Renal cortex interstitium (tissue), 11 donors: ENCODE data around the gene ADORA2A. TPM values are rescaled to one million over a fixed set of nuclear protein-coding genes. Genes with fewer than 3 reads are reported as not detected.
A peak's percentile ranks its signal among the peaks of the same experiment; 100 is the strongest.

Experiments used
- DNase-seq, 11 donors: peaks; one replicate each; pipeline ENCODE4 v3.0.0-alpha.2; 2013; ENCODE audit warnings: low read depth in 9 of 11, low spot score in 4 of 11; ENCODE audit errors: extremely low read depth in 1 of 11
- polyA plus RNA-seq, 3 donors: library from polyadenylated mRNA; unstranded; fragments of 120-200 nt; gene quantifications; one replicate each; pipeline ENCODE4 v1.2.1, GENCODE V29; 2013; ENCODE audit not compliant: insufficient read length in 3 of 3

ADORA2A gene
- polyA plus RNA-seq, 3 donors, result 5.8 to 8.0 (median 8.0) TPM

- DNase-seq, result no peak
Observed at GRCh38 chr22:24426851-24427499, 424 bp upstream of the ADORA2A start.

GRCh38 chr22:24428751-24429410, 1.5 kb downstream of the ADORA2A start:
- no peak for DNase-seq

DNA sequence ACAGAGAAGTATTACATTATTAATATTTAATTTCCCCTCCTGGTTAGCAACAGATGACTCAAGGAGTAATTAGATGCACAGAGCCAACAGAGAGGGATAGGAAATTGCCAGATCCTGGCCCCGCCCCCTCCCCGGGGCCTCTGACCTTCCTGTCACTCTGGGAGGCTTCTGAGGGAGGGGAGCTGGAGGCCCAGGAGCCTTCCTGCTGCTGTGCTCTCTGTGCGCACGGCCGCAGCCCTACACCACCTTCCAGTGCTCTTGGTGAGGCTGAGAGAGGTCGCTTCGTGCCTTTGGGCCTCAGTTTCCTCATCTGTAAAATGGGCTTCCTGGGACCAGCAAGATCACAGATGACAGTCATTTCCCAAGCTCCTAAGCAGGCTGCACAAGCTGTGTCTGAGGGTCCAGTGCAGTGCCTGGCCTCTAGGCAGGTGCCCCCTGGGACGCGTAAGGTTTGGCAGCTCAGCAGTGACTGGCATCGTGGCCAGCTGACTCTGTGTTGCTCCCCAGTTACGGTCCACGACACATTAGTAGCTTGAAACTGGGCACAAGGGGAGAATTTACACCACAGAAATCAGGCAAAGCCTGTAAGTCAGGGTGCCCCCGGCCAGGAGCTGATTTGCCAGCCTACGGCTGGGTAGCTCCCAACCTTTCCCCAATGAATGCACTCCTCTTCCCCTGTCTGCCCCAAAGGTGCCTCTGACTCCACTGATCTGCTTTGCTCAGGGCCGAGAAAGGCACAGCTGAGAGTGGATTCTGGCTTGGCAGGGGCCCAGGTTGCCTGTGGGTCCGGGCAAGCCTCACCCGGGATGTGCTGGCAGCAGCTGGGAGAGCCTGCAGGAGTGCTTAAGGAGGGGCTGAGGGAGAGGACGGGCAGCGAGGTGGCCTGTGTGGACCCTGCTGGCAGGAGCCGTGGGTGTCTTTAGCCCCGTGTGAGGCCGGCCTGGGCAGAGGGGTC, 2.3 kb downstream of the ADORA2A start:
- DNase-seq, result no peak

- no peak for DNase-seq
Observed at GRCh38 chr22:24430431-24431308, 3.3 kb downstream of the ADORA2A start.

DNA sequence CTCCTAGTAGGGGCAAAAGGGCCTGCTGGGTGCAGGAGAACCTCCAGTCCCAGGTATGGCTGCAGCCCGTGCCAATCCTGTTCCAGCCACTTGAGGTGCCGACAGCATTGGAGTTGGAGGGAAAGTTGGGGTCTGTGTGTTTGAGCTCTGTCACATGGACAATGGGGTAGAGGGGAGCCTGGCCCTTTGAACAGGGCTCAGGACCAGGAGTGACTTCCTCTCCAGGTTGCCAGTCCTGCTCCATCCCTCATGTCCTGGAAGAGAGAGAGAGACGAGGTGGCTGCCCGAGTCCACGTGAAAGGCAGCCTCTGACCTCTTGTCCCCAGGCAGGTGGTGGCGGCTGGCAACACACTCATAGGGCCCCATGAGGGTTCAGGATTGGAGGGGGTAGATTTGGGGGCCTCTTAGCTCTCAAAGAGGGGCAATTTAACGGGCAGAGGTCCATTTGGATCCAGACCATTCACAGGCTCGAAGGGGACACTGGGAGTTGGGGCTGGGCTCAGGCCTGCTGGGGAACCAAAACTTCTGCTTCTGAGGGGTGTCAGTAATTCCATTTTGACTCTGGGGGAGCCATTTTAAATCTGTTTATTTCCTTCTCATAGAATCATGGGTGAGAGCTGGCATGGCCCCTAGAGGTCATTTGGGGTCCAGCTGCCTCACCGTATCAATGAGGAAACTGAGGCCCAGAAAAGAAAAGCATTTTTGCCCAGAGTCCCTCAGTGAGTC, 4.1 kb downstream of the ADORA2A start:
- no peak for DNase-seq

- DNase-seq, result no peak
Observed at GRCh38 chr22:24432059-24432853, 4.9 kb downstream of the ADORA2A start.

DNA sequence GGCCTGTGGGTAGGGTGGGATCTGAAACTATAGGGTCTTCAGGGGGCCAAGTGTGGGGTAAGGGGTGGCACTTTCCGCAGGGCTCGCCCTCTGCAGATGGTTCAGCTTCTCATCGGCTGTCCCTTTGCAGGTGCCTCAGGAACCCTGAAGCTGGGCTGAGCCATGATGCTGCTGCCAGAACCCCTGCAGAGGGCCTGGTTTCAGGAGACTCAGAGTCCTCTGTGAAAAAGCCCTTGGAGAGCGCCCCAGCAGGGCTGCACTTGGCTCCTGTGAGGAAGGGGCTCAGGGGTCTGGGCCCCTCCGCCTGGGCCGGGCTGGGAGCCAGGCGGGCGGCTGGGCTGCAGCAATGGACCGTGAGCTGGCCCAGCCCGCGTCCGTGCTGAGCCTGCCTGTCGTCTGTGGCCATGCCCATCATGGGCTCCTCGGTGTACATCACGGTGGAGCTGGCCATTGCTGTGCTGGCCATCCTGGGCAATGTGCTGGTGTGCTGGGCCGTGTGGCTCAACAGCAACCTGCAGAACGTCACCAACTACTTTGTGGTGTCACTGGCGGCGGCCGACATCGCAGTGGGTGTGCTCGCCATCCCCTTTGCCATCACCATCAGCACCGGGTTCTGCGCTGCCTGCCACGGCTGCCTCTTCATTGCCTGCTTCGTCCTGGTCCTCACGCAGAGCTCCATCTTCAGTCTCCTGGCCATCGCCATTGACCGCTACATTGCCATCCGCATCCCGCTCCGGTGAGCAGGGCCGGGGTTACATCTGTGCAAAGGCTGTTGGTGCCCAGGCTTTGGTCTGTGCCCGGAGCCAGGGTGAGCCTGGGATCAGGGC, 5.8 kb downstream of the ADORA2A start:
- no peak for DNase-seq

- DNase-seq, result no peak
Observed at GRCh38 chr22:24433828-24434470, 6.5 kb downstream of the ADORA2A start.

- peak in 3 of 11 donors; percentile 61 to 71 (median 70) for DNase-seq
Observed at GRCh38 chr22:24434471-24435322, 7.3 kb downstream of the ADORA2A start.

- no peak for DNase-seq
Observed at GRCh38 chr22:24435323-24435645, 7.9 kb downstream of the ADORA2A start.

DNA sequence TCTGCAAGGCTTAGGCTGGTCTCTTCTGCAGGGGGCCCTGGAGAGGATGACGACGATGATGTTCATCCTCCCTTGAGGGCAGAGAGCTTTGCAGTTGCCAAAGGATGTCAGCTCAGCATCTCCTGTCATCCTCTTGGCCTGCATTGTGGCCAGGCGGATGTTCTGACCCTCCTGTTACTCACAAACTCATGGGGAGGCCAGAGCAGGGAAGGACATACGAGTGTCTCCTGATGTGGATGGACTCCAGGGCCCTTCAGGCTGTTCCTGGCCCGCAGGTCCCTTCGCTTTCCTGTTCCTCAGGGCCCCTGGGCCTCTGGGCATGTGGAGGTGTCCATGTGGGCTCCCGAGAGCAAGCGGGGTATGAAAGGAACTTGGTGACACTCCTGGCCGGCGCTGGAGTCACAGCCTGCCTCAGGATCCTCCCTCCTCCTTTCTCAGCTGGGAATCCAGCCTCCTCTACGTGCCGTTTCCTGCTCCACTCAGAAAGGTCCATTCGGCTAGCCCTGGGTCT, 8.5 kb downstream of the ADORA2A start:
- DNase-seq, result no peak

GRCh38 chr22:24436553-24436952, 9.2 kb downstream of the ADORA2A start:
- DNase-seq, result no peak

- no peak for DNase-seq
Observed at GRCh38 chr22:24437091-24437490, 9.7 kb downstream of the ADORA2A start.

DNA sequence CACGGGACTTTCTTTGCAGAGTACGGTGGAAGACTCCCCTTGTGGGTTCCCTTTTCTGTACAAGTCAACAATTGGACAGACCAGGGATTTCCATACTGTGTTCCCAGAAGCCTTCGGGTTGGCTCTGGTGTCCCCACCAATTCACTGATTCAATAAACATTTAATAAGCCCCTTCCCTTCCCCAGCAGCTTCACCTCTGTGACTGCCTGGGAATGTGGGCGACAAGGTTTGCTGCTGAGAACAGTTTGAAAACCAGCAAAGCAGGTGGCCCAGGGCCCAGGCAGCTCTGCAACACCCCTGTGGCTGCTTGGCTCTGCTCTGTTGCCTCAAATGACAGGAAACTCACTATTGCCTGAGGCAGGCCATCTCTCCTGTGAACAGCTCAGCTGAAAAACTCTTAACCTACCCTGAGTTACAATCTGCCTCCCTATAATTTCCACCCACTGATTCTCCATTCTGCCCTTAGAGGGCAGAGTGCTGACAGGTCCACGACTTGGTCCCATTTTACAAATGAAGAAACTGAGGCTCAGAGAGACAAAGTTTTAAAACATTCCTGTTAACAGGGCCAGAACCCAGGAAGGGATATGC, 10.4 kb downstream of the ADORA2A start:
- no peak for DNase-seq

GRCh38 chr22:24440270-24440717, 12.9 kb downstream of the ADORA2A start:
- DNase-seq, result no peak
